ENCODE measurements around the gene KLK11. TPM values are rescaled to one million over a fixed set of nuclear protein-coding genes. Genes with fewer than 3 reads are reported as not detected.

The KLK11 gene
- not detected in 2 replicates for total RNA-seq

GRCh38 chr19:51026554-51026831 is at the start of gene KLK11:
Gene KLK11, minus strand, starts transcription at chr19:51026616. Its CDS starts 985 bp downstream, at chr19:51025631.

GRCh38 chr19:51064534-51065220 is 38.3 kb upstream of the KLK11 start, which contains the start of gene KLK13:
Gene KLK13, minus strand, starts transcription at chr19:51065092. Its CDS starts 25 bp downstream, at chr19:51065067.

GRCh38 chr19:51034704-51035103 is 8.3 kb upstream of the KLK11 start, which contains the start of gene KLK12:
Gene KLK12, minus strand, starts transcription at chr19:51035002. Its CDS starts 381 bp downstream, at chr19:51034621.

GRCh38 chr19:51019544-51019925 is 6.9 kb downstream of the KLK11 start, which contains the start of gene KLK10:
Gene KLK10, minus strand, starts transcription at chr19:51019709. Its CDS starts 579 bp downstream, at chr19:51019130.

GRCh38 chr19:51001515-51001914 is 24.9 kb downstream of the KLK11 start, which contains the start of gene KLK8:
Gene KLK8, minus strand, starts transcription at chr19:51001604. Its CDS starts 437 bp downstream, at chr19:51001167.

GRCh38 chr19:50983625-50984292 is 42.7 kb downstream of the KLK11 start, which contains the start of gene KLK7:
Gene KLK7, minus strand, starts transcription at chr19:50983917. Its CDS starts 1,518 bp downstream, at chr19:50982399.

Other genes with a start within 250 kb of the KLK11 start
- gene ACP4, start 236.2 kb downstream of the KLK11 start, total RNA-seq, result not detected in 2 replicates
- not detected in 2 replicates for gene KLK1, start 202.8 kb downstream of the KLK11 start, total RNA-seq
- not detected in 2 replicates for gene KLK15, start 193.0 kb downstream of the KLK11 start, total RNA-seq
- not detected in 2 replicates for gene KLK3, start 171.7 kb downstream of the KLK11 start, total RNA-seq
- gene KLK2, start 153.2 kb downstream of the KLK11 start, total RNA-seq, result not detected in 2 replicates
- gene KLK4, start 115.2 kb downstream of the KLK11 start, total RNA-seq, result not detected in 2 replicates
- gene KLK5, start 73.6 kb downstream of the KLK11 start, total RNA-seq, result not detected in 2 replicates
- gene KLK6, start 57.0 kb downstream of the KLK11 start, total RNA-seq, result not detected in 2 replicates
- not detected in 2 replicates for gene KLK7, start 42.7 kb downstream of the KLK11 start, total RNA-seq
- not detected in 2 replicates for gene KLK8, start 25.0 kb downstream of the KLK11 start, total RNA-seq
- gene KLK10, start 6.9 kb downstream of the KLK11 start, total RNA-seq, result not detected in 2 replicates
- not detected in 2 replicates for gene KLK12, start 8.4 kb upstream of the KLK11 start, total RNA-seq
- gene KLK13, start 38.5 kb upstream of the KLK11 start, total RNA-seq, result not detected in 2 replicates
- gene KLK14, start 56.3 kb upstream of the KLK11 start, total RNA-seq, result not detected in 2 replicates
- 3.4 and 3.5 TPM in 2 replicates for gene CTU1, start 81.8 kb upstream of the KLK11 start, total RNA-seq
- gene SIGLEC9, start 98.3 kb upstream of the KLK11 start, total RNA-seq, result not detected in 2 replicates
- gene SIGLEC7, start 115.7 kb upstream of the KLK11 start, total RNA-seq, result not detected in 2 replicates
- not detected in 2 replicates for gene CD33, start 198.5 kb upstream of the KLK11 start, total RNA-seq
- not detected in 2 replicates for gene SIGLECL1, start 224.5 kb upstream of the KLK11 start, total RNA-seq

Measured in aortic smooth muscle cell (primary cell).